IMR-90 (cell line): ENCODE results near the gene TSPEAR. TPM values are rescaled to one million over a fixed set of nuclear protein-coding genes. Genes with fewer than 3 reads are reported as not detected.

Source experiments
- ATAC-seq: fragments of 200-7000 bp; cut with Tn5 transposase; 2 replicates; pipeline ENCODE4 v1.9.1; 2020; ENCODE audit warnings: low read depth, mild to moderate bottlenecking, moderate library complexity
- BruUV-seq: library from RNA; stranded (reverse); fragments of 400-500 nt; replicated peaks from 2 replicates; lab custom pipeline; 2021; lab: Mats Ljungman, UMichigan
- CTCF ChIA-PET: fragments of 300-600 bp; formaldehyde crosslinking; extraction: SDS; loops from one replicate; lab custom pipeline; 2021; ENCODE audit warnings: antibody characterized with exemption; lab: Yijun Ruan, JAX
- POLR2A ChIA-PET: fragments of 300-600 bp; sonication (Branson Sonifier 250); formaldehyde crosslinking; loops from one replicate; lab custom pipeline; 2022; ENCODE audit warnings: antibody characterized with exemption; ENCODE audit not compliant: unreplicated experiment; lab: Charles Lee
- DNase-seq: peaks from one replicate; pipeline ENCODE4 v3.0.0; 2013
- H2AFZ ChIP-seq: replicated peaks from 2 replicates; pipeline ENCODE3; 2013; ENCODE audit warnings: low read length, mild to moderate bottlenecking; ENCODE audit not compliant: poor library complexity
- H2AK5ac ChIP-seq: 2 replicates; pipeline ENCODE4 v1.6.1; 2013; ENCODE audit warnings: low read depth, low read length, inconsistent platforms
- H2AK9ac ChIP-seq: replicated peaks from 2 replicates; pipeline ENCODE3; 2013; ENCODE audit warnings: mild to moderate bottlenecking, low read depth, low read length, moderate library complexity; ENCODE audit not compliant: poor library complexity
- H2BK120ac ChIP-seq: 2 replicates; pipeline ENCODE4 v1.6.1; 2013; ENCODE audit warnings: low read depth, low read length, inconsistent platforms
- H2BK15ac ChIP-seq: 3 replicates; pipeline ENCODE4 v1.6.1; 2013; ENCODE audit warnings: low read depth, low read length, inconsistent platforms
- H2BK20ac ChIP-seq: 2 replicates; pipeline ENCODE4 v1.6.1; 2013; ENCODE audit warnings: low read depth, mild to moderate bottlenecking, inconsistent platforms, low read length, moderate library complexity
- H2BK5ac ChIP-seq: 2 replicates; pipeline ENCODE4 v1.6.1; 2013; ENCODE audit warnings: mild to moderate bottlenecking, low read depth, low read length, inconsistent platforms; ENCODE audit not compliant: poor library complexity, severe bottlenecking
- H3K14ac ChIP-seq: replicated peaks from 2 replicates; pipeline ENCODE4 v1.6.1; 2013; ENCODE audit warnings: low read depth, low read length, inconsistent platforms
- H3K18ac ChIP-seq: 2 replicates; pipeline ENCODE4 v1.6.1; 2013; ENCODE audit warnings: low read depth, low read length, control low read depth
- H3K23ac ChIP-seq: 2 replicates; pipeline ENCODE4 v1.6.1; 2013; ENCODE audit warnings: low read depth, low read length, inconsistent platforms
- H3K27ac ChIP-seq: 2 replicates; pipeline ENCODE4 v1.5.1; 2013; ENCODE audit warnings: mild to moderate bottlenecking, control low read depth, low read length; ENCODE audit not compliant: insufficient read depth
- H3K27me3 ChIP-seq: 2 replicates; pipeline ENCODE4 v1.6.1; 2013; ENCODE audit warnings: low read length; ENCODE audit not compliant: control insufficient read depth, insufficient read depth
- H3K36me3 ChIP-seq: 2 replicates; pipeline ENCODE4 v1.6.1; 2013; ENCODE audit warnings: low read length, mixed read lengths; ENCODE audit not compliant: control insufficient read depth, insufficient read depth
- H3K4ac ChIP-seq: 2 replicates; pipeline ENCODE4 v1.6.1; 2013; ENCODE audit warnings: low read depth, low read length, inconsistent platforms
- H3K4me1 ChIP-seq: 2 replicates; pipeline ENCODE4 v1.6.1; 2013; ENCODE audit warnings: low read length, mixed read lengths; ENCODE audit not compliant: control insufficient read depth, insufficient read depth
- H3K4me2 ChIP-seq: 2 replicates; pipeline ENCODE4 v1.6.1; 2013; ENCODE audit warnings: low read depth, mild to moderate bottlenecking, control low read depth, low read length, moderate library complexity
- H3K4me3 ChIP-seq: 2 replicates; pipeline ENCODE4 v1.5.1; 2013; ENCODE audit warnings: low read depth, mild to moderate bottlenecking, control low read depth, low read length, moderate library complexity; ENCODE audit not compliant: insufficient read depth
- H3K56ac ChIP-seq: 2 replicates; pipeline ENCODE4 v1.6.1; 2013; ENCODE audit warnings: low read length, inconsistent platforms; ENCODE audit not compliant: insufficient read depth; ENCODE audit errors: extremely low read depth
- H3K79me1 ChIP-seq, 2 experiments: 2 replicates each; pipeline ENCODE4 v1.6.1; 2013; ENCODE audit warnings: low read length in 2 of 2, inconsistent platforms in 1 of 2, low read depth in 1 of 2
- H3K9ac ChIP-seq: 2 replicates; pipeline ENCODE4 v1.6.1; 2013; ENCODE audit warnings: low read depth, low read length, control low read depth
- H3K9me1 ChIP-seq: 2 replicates; pipeline ENCODE4 v1.6.1; 2013; ENCODE audit warnings: low read length, inconsistent platforms; ENCODE audit not compliant: insufficient read depth
- H3K9me3 ChIP-seq: 2 replicates; pipeline ENCODE4 v1.6.1; 2013; ENCODE audit warnings: low read length; ENCODE audit not compliant: control insufficient read depth, insufficient read depth
- H4K20me1 ChIP-seq: 2 replicates; pipeline ENCODE4 v1.6.1; 2013; ENCODE audit warnings: low read length, inconsistent platforms; ENCODE audit not compliant: insufficient read depth
- H4K5ac ChIP-seq: 2 replicates; pipeline ENCODE4 v1.6.1; 2013; ENCODE audit warnings: mild to moderate bottlenecking, low read depth, low read length, control low read depth
- H4K8ac ChIP-seq, 2 experiments: 2 replicates each; pipeline ENCODE4 v1.6.1; 2013; ENCODE audit warnings: low read depth in 2 of 2, low read length in 2 of 2, control low read depth in 1 of 2, inconsistent platforms in 1 of 2
- H4K91ac ChIP-seq: 2 replicates; pipeline ENCODE4 v1.6.1; 2013; ENCODE audit warnings: low read depth, low read length, inconsistent platforms; ENCODE audit not compliant: insufficient read depth
- BHLHE40 ChIP-seq: fragments of 150-350 bp; IDR thresholded peaks from 2 replicates; pipeline ENCODE4 v1.6.1; 2016; ENCODE audit warnings: mild to moderate bottlenecking, low read depth, low read length
- CEBPB ChIP-seq: IDR thresholded peaks from 2 replicates; pipeline ENCODE4 v1.6.1; 2012; ENCODE audit warnings: low read depth, low read length, improper control_type of control experiment
- CHD1 ChIP-seq: IDR thresholded peaks from 2 replicates; pipeline ENCODE4 v1.6.1; 2012; ENCODE audit warnings: low read depth, low read length, improper control_type of control experiment
- CTCF ChIP-seq: conservative IDR thresholded peaks from 2 replicates; pipeline ENCODE4 v1.5.1; 2012; ENCODE audit warnings: mild to moderate bottlenecking, low read depth, low read length, improper control_type of control experiment
- ELK1 ChIP-seq: fragments of 150-350 bp; IDR thresholded peaks from 2 replicates; pipeline ENCODE4 v1.6.1; 2016; ENCODE audit warnings: low read depth, mild to moderate bottlenecking, low read length, moderate library complexity, borderline replicate concordance
- FOS ChIP-seq: fragments of 150-350 bp; IDR thresholded peaks from 2 replicates; pipeline ENCODE4 v1.6.1; 2016; ENCODE audit warnings: low read depth, low read length
- MAFK ChIP-seq: IDR thresholded peaks from 2 replicates; pipeline ENCODE4 v1.6.1; 2012; ENCODE audit warnings: low read depth, low read length, improper control_type of control experiment
- MAZ ChIP-seq: IDR thresholded peaks from 2 replicates; pipeline ENCODE4 v1.6.1; 2012; ENCODE audit warnings: low read depth, mild to moderate bottlenecking, low read length, improper control_type of control experiment, moderate library complexity, borderline replicate concordance
- MXI1 ChIP-seq: IDR thresholded peaks from 2 replicates; pipeline ENCODE4 v1.6.1; 2012; ENCODE audit warnings: low read depth, mild to moderate bottlenecking, low read length, moderate library complexity, borderline replicate concordance
- NFE2L2 ChIP-seq: fragments of 150-350 bp; IDR thresholded peaks from 2 replicates; pipeline ENCODE4 v1.6.1; 2016; ENCODE audit warnings: low read depth, mild to moderate bottlenecking, low read length
- POLR2A ChIP-seq: IDR thresholded peaks from 2 replicates; pipeline ENCODE4 v1.6.1; 2012; ENCODE audit warnings: mild to moderate bottlenecking, low read depth, low read length
- RAD21 ChIP-seq: IDR thresholded peaks from 2 replicates; pipeline ENCODE4 v1.6.1; 2012; ENCODE audit warnings: low read length, improper control_type of control experiment
- RCOR1 ChIP-seq: IDR thresholded peaks from 2 replicates; pipeline ENCODE4 v1.6.1; 2012; ENCODE audit warnings: mild to moderate bottlenecking, low read length, improper control_type of control experiment; ENCODE audit not compliant: insufficient replicate concordance
- RFX5 ChIP-seq: IDR thresholded peaks from 2 replicates; pipeline ENCODE4 v1.8.0; 2012; ENCODE audit warnings: low read depth, mild to moderate bottlenecking, low read length, moderate library complexity
- SMC3 ChIP-seq: fragments of 150-350 bp; IDR thresholded peaks from 2 replicates; pipeline ENCODE4 v1.6.1; 2016; ENCODE audit warnings: low read depth, mild to moderate bottlenecking, antibody characterized with exemption, low read length, moderate library complexity
- USF2 ChIP-seq: fragments of 150-350 bp; IDR thresholded peaks from 2 replicates; pipeline ENCODE4 v1.6.1; 2017; ENCODE audit warnings: mild to moderate bottlenecking, antibody characterized with exemption, low read length, low read depth
- WGBS, 2 experiments: methylation state at CpG; one replicate each; pipeline versions ENCODE4 v1.1.5 to v1.1.7; 2013; ENCODE audit warnings: missing lambda C conversion rate in 2 of 2; ENCODE audit not compliant: insufficient read length in 1 of 2; ENCODE audit errors: extremely low coverage in 2 of 2; 5-methylcytosine and 5-hydroxymethylcytosine counted together
- dilution Hi-C: fragments of 300-500 bp; cut with HindIII; formaldehyde crosslinking; loops from one replicate; pipeline ENCODE4 v1.14.3; 2018; ENCODE audit warnings: low sequenced_read_pairs; ENCODE audit not compliant: unreplicated experiment
- in situ Hi-C: fragments of 300-500 bp; cut with MboI; formaldehyde crosslinking; loops from 3 replicates; pipeline ENCODE4 v1.14.3; 2019; ENCODE audit warnings: low sequenced_read_pairs, inconsistent platforms, mixed read lengths
- intact Hi-C: fragments of 100-400 bp; cut with micrococcal nuclease; formaldehyde crosslinking; loops from 2 replicates; pipeline ENCODE4 v1.10.0; 2022
- polyA plus RNA-seq, 3 experiments: library from polyadenylated mRNA; depleted of rRNA; stranded (reverse); fragments of >200 nt; gene quantifications; 2 replicates each; pipeline ENCODE4 v1.2.3, GENCODE V29; 2012; ENCODE audit warnings: low replicate concordance in 1 of 3
- total RNA-seq: library from RNA; depleted of rRNA; stranded (reverse); fragments of >200 nt; gene quantifications from 2 replicates; pipeline ENCODE4 v1.2.3, GENCODE V29; 2012

TSPEAR gene
- total and polyA plus RNA-seq, 2 of the 4 experiments (the other 2 are of a cell fraction), result not detected

GRCh38 chr21:44718093-44718492, 6.7 kb upstream of the TSPEAR start:
- H2BK5ac ChIP-seq, result no peak overlapping the region
- no peak overlapping the region for H2AK9ac ChIP-seq
- H3K56ac ChIP-seq, result no peak overlapping the region
- H4K8ac ChIP-seq, result no peak overlapping the region
- no peak for ATAC-seq
- no peaks in the 10 kb centered on the region for H3K36me3 ChIP-seq
- ChIA-PET POLR2A (no interaction called here), CTCF (no interaction called here)
- H3K4me1 ChIP-seq, result no peaks in the 10 kb centered on the region
- H2AFZ ChIP-seq, result no peak overlapping the region
- H4K20me1 ChIP-seq, result no peaks in the 10 kb centered on the region
- H3K9me3 ChIP-seq, result no peaks in the 10 kb centered on the region
- no peak overlapping the region for H3K18ac ChIP-seq
- dilution Hi-C loops (no loop called here), intact Hi-C loops (loop anchor here (10.0 kb wide), 1 partner anchor 63 kb away; the partner anchor contains the start of genes KRTAP12-3 and KRTAP12-4), in situ Hi-C loops (no loop called here)
- H3K23ac ChIP-seq, result no peak overlapping the region
- no peak for TF ChIP-seq MXI1
- TF ChIP-seq MAFK, result no peak
- no peak for TF ChIP-seq USF2
- no peak for TF ChIP-seq FOS
- TF ChIP-seq CHD1, result no peak
- no peak for TF ChIP-seq NFE2L2
- no peak for TF ChIP-seq MAZ
- no peak for TF ChIP-seq CTCF
- TF ChIP-seq BHLHE40, result no peak
- TF ChIP-seq ELK1, result no peak
- no peak for TF ChIP-seq SMC3
- TF ChIP-seq POLR2A, result no peak
- no peak for TF ChIP-seq RAD21
- no peak for TF ChIP-seq RFX5
- TF ChIP-seq CEBPB, result no peak
- no peak for TF ChIP-seq RCOR1
- no peak overlapping the region for H3K4me2 ChIP-seq
- no peak overlapping the region for H2BK120ac ChIP-seq
- DNase-seq, result no peak
- H4K91ac ChIP-seq, result no peak overlapping the region
- H2BK15ac ChIP-seq, result no peak overlapping the region
- no peak overlapping the region for H3K4me3 ChIP-seq
- no peaks in the 10 kb centered on the region for H3K79me1 ChIP-seq
- no peak overlapping the region for H3K4ac ChIP-seq
- no peak overlapping the region for H2BK20ac ChIP-seq
- no CpG with 5 or more reads among the region's 2 CpGs for WGBS, 2 experiments
- H4K5ac ChIP-seq, result no peak overlapping the region
- H3K9ac ChIP-seq, result no peak overlapping the region
- no peak overlapping the region for H3K27ac ChIP-seq
- no peaks in the 10 kb centered on the region for H3K9me1 ChIP-seq
- no peak overlapping the region for H2AK5ac ChIP-seq
- BruUV-seq, result no TSS peak
- no peak overlapping the region for H3K14ac ChIP-seq
- H3K27me3 ChIP-seq, result peaks cover 42% of the 10 kb centered on the region
